Right lung (tissue), 5 donors: ENCODE measurements around the gene ATAD3B. TPM values are rescaled to one million over a fixed set of nuclear protein-coding genes. Genes with fewer than 3 reads are reported as not detected.
"Not testable (repeated sequence)": the region's sequence is repeated elsewhere in the genome, so short reads cannot be mapped to it uniquely, and the experiment has no call there.

Source experiments
- DNase-seq, 2 donors: peaks; one replicate each; pipeline ENCODE4 v3.0.0-alpha.2; 2013
- polyA plus RNA-seq, 5 donors: library from polyadenylated mRNA; unstranded; fragments of 120-200 nt; gene quantifications; one replicate each; pipeline versions ENCODE4 v1.2.1 to v1.2.3, GENCODE V29; 2013; ENCODE audit warnings: inconsistent platforms in 1 of 5, low replicate concordance in 1 of 5; ENCODE audit not compliant: insufficient read length in 5 of 5, insufficient read depth in 1 of 5

ATAD3B gene
- polyA plus RNA-seq, 5 donors = 13.1 to 23.5 (median 14.8) TPM

GRCh38 chr1:1479547-1480487, 8.3 kb downstream of the ATAD3B start:
- DNase-seq = no peak

GRCh38 chr1:1480488-1480867, 8.9 kb downstream of the ATAD3B start:
- DNase-seq = not testable (repeated sequence)

- DNase-seq = not testable (repeated sequence)
Measured at GRCh38 chr1:1481811-1482210, 10.2 kb downstream of the ATAD3B start.

- no peak for DNase-seq
Measured at GRCh38 chr1:1482856-1483255, 11.3 kb downstream of the ATAD3B start.

- DNase-seq = no peak
Measured at GRCh38 chr1:1483714-1484113, 12.1 kb downstream of the ATAD3B start.

- not testable (repeated sequence) for DNase-seq
Measured at GRCh38 chr1:1484976-1485750, 13.6 kb downstream of the ATAD3B start.

- not testable (repeated sequence) for DNase-seq
Measured at GRCh38 chr1:1485755-1486317, 14.3 kb downstream of the ATAD3B start.

- DNase-seq = no peak
Measured at GRCh38 chr1:1487701-1488100, 16.1 kb downstream of the ATAD3B start.

GRCh38 chr1:1489231-1489630, 17.7 kb downstream of the ATAD3B start:
- DNase-seq = no peak

- no peak for DNase-seq
Measured at GRCh38 chr1:1489861-1490260, 18.3 kb downstream of the ATAD3B start.

GRCh38 chr1:1490633-1491230, 19.2 kb downstream of the ATAD3B start:
- DNase-seq = no peak

GRCh38 chr1:1491601-1492000, 20.0 kb downstream of the ATAD3B start:
- DNase-seq = no peak

- DNase-seq = not testable (repeated sequence)
Measured at GRCh38 chr1:1494311-1494710, 22.7 kb downstream of the ATAD3B start.

GRCh38 chr1:1495461-1495975, 24.0 kb downstream of the ATAD3B start:
- not testable (repeated sequence) for DNase-seq

- DNase-seq = peak; percentile 23 to 26
Measured at GRCh38 chr1:1504777-1505365, 33.3 kb downstream of the ATAD3B start.

GRCh38 chr1:1505366-1505798, 33.8 kb downstream of the ATAD3B start:
- DNase-seq = not testable (repeated sequence)

- not testable (repeated sequence) for DNase-seq
Measured at GRCh38 chr1:1505801-1506200, 34.2 kb downstream of the ATAD3B start.

GRCh38 chr1:1507305-1507704, 35.7 kb downstream of the ATAD3B start:
- DNase-seq = no peak

GRCh38 chr1:1508775-1509464, 37.4 kb downstream of the ATAD3B start:
- not testable (repeated sequence) for DNase-seq

- DNase-seq = not testable (repeated sequence)
Measured at GRCh38 chr1:1509465-1509850, 37.9 kb downstream of the ATAD3B start.
